Right renal cortex interstitium (tissue), 3 donors: ENCODE results near the gene KLHL7. TPM values are rescaled to one million over a fixed set of nuclear protein-coding genes. Genes with fewer than 3 reads are reported as not detected.
"Not testable (repeated sequence)": the region's sequence is repeated elsewhere in the genome, so short reads cannot be mapped to it uniquely, and the experiment has no call there.

Experiments used
- DNase-seq, 3 donors: peaks; one replicate each; pipeline ENCODE4 v3.0.0-alpha.2; 2013; ENCODE audit warnings: low read depth in 3 of 3, low spot score in 2 of 3
- polyA plus RNA-seq, 3 donors: library from polyadenylated mRNA; unstranded; fragments of 120-200 nt; gene quantifications; one replicate each; pipeline ENCODE4 v1.2.1, GENCODE V29; 2013; ENCODE audit not compliant: insufficient read length in 3 of 3

KLHL7 gene
- polyA plus RNA-seq, 3 donors: 47.9 to 55.4 (median 50.0) TPM

GRCh38 chr7:23168111-23168885 is 62.7 kb downstream of the KLHL7 start:
- DNase-seq: no peak

GRCh38 chr7:23175938-23176337 is 70.4 kb downstream of the KLHL7 start:
- no peak for DNase-seq

GRCh38 chr7:23181684-23182553 is 76.3 kb downstream of the KLHL7 start, which contains the start of gene NUP42:
NUP42 (plus strand) TSS chr7:23182048; CDS start chr7:23182086, 38 bp downstream.
- peak; percentile 98 to 99 (median 98) for DNase-seq

GRCh38 chr7:23183279-23184012 is 77.9 kb downstream of the KLHL7 start:
- DNase-seq: no peak

- no peak for DNase-seq
These were observed 78.7 kb downstream of the KLHL7 start for GRCh38 chr7:23184291-23184690.

- peak in 1 of 3 donors; percentile 32 for DNase-seq
These were observed 79.2 kb downstream of the KLHL7 start for GRCh38 chr7:23184709-23185359.

- no peak for DNase-seq
These were observed 80.4 kb downstream of the KLHL7 start for GRCh38 chr7:23185980-23186379.

- no peak for DNase-seq
These were observed 85.4 kb downstream of the KLHL7 start for GRCh38 chr7:23191022-23191421.

GRCh38 chr7:23193650-23194227 is 88.2 kb downstream of the KLHL7 start:
- not testable (repeated sequence) for DNase-seq

GRCh38 chr7:23196306-23196705 is 90.7 kb downstream of the KLHL7 start:
- DNase-seq: no peak

- DNase-seq: not testable (repeated sequence)
These were observed 92.2 kb downstream of the KLHL7 start for GRCh38 chr7:23197745-23198144.

GRCh38 chr7:23200331-23200730 is 94.7 kb downstream of the KLHL7 start:
- DNase-seq: no peak

GRCh38 chr7:23204241-23204640 is 98.7 kb downstream of the KLHL7 start:
- no peak for DNase-seq

GRCh38 chr7:23205577-23205908 is 100.0 kb downstream of the KLHL7 start:
- no peak for DNase-seq

GRCh38 chr7:23205909-23206767 is 100.6 kb downstream of the KLHL7 start:
- peak in 1 of 3 donors; percentile 41 for DNase-seq

- no peak for DNase-seq
These were observed 101.4 kb downstream of the KLHL7 start for GRCh38 chr7:23207021-23207420.

GRCh38 chr7:23207884-23208283 is 102.3 kb downstream of the KLHL7 start:
- no peak for DNase-seq

- no peak for DNase-seq
These were observed 102.7 kb downstream of the KLHL7 start for GRCh38 chr7:23208316-23208715.

- DNase-seq: no peak
These were observed 104.9 kb downstream of the KLHL7 start for GRCh38 chr7:23210506-23210905.
